ENCODE data around the gene RNF149.
"Not testable (repeated sequence)": the region's sequence is repeated elsewhere in the genome, so short reads cannot be mapped to it uniquely, and the experiment has no call there.

RNF149 gene

GRCh38 chr2:101330253-101330933 lies 21.9 kb upstream of the RNF149 start:
- peak; percentile 3 for DNase-seq

- DNase-seq = no peak
Observed at GRCh38 chr2:101329026-101329425, 20.5 kb upstream of the RNF149 start.

GRCh38 chr2:101328474-101329007 lies 20.0 kb upstream of the RNF149 start:
- DNase-seq = no peak

GRCh38 chr2:101327863-101328394 lies 19.4 kb upstream of the RNF149 start:
- DNase-seq = no peak

- no peak for DNase-seq
Observed at GRCh38 chr2:101325425-101325824, 16.9 kb upstream of the RNF149 start.

- DNase-seq = not testable (repeated sequence)
Observed at GRCh38 chr2:101316568-101316967, 8.1 kb upstream of the RNF149 start.

- DNase-seq = no peak
Observed at GRCh38 chr2:101311696-101312017, 3.2 kb upstream of the RNF149 start.

- DNase-seq = no peak
Observed at GRCh38 chr2:101310834-101311695, 2.6 kb upstream of the RNF149 start.

GRCh38 chr2:101310090-101310833 lies 1.8 kb upstream of the RNF149 start:
- DNase-seq = no peak

GRCh38 chr2:101307950-101308431 lies 510 bp downstream of the RNF149 start:
- DNase-seq = no peak

GRCh38 chr2:101307503-101307902 lies 998 bp downstream of the RNF149 start:
- no peak for DNase-seq

- no peak for DNase-seq
Observed at GRCh38 chr2:101306410-101306809, 2.1 kb downstream of the RNF149 start.

GRCh38 chr2:101305492-101306078 lies 2.9 kb downstream of the RNF149 start:
- no peak for DNase-seq

- no peak for DNase-seq
Observed at GRCh38 chr2:101305035-101305434, 3.5 kb downstream of the RNF149 start.

GRCh38 chr2:101303688-101304087 lies 4.8 kb downstream of the RNF149 start:
- no peak for DNase-seq

GRCh38 chr2:101302016-101302415 lies 6.5 kb downstream of the RNF149 start:
- DNase-seq = no peak

GRCh38 chr2:101300836-101301235 lies 7.7 kb downstream of the RNF149 start:
- no peak for DNase-seq

GRCh38 chr2:101300164-101300563 lies 8.3 kb downstream of the RNF149 start:
- no peak for DNase-seq

GRCh38 chr2:101299604-101300003 lies 8.9 kb downstream of the RNF149 start:
- DNase-seq = no peak

- DNase-seq = no peak
Observed at GRCh38 chr2:101297383-101297782, 11.1 kb downstream of the RNF149 start.

- no peak for DNase-seq
Observed at GRCh38 chr2:101296371-101296770, 12.1 kb downstream of the RNF149 start.

- DNase-seq = no peak
Observed at GRCh38 chr2:101295895-101296294, 12.6 kb downstream of the RNF149 start.

- no peak for DNase-seq
Observed at GRCh38 chr2:101294861-101295260, 13.6 kb downstream of the RNF149 start.
